NCI-H1930 (cell line): ENCODE measurements around the gene TXNDC15.

ENCODE experiments used
- DNase-seq, 2 experiments: peaks; one replicate each; lab custom pipeline; 2025; lab: John Stamatoyannopoulos, UW

The TXNDC15 gene

DNA sequence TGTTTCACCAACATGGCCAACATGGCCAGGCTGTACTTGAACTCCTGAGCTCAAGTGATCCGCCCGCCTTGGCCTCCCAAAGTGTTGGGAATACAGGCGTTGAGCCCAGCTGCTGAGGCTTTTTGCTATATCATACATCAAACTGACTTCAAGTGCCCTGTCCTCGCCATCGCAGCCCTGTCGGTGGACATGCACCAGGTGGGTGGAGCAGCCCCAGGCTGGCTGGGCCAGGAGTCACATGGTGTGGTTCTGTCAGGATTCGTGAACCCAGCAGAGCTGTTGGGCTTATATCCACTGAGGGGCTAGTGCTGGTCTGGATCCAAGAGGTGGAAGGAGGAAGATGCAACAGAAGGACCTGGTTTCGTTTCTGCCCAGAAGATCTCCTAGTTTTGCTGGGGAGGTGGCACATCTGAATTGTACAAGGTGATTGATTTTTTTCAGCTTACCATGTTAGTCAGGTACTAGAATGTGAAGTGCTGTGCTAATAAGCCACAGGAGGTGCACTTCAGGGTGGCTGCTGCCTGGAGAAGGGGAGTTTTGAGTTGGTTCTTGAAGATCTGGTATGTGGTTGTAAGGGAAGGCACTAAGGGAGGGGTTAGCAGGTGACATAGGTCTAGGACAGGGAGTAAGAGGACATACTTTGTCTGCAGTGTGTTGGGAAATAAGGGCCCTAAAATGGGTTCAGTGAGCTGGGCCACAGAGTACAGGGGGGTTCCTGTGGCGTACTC, 46.8 kb downstream of the TXNDC15 start:
- no peak for DNase-seq

DNA sequence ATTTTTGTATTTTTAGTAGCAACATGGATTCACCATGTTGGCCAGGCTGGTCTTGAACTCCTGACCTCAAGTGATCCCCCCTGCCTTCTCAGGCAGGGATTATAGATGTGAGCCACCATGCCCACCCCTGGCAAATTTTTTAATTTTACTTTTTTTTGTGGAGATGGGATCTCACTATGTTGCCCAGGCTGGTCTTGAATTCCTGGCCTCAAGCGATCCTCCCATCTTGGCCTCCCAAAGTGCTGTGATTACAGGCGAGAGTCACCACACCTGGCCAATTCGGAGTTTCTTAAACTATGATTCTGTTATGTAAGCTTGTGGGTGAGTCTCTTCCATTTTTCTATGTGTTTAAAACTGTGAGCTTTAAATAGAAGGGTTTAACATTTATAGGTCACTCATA, 58.3 kb downstream of the TXNDC15 start:
- DNase-seq, result no peak

DNA sequence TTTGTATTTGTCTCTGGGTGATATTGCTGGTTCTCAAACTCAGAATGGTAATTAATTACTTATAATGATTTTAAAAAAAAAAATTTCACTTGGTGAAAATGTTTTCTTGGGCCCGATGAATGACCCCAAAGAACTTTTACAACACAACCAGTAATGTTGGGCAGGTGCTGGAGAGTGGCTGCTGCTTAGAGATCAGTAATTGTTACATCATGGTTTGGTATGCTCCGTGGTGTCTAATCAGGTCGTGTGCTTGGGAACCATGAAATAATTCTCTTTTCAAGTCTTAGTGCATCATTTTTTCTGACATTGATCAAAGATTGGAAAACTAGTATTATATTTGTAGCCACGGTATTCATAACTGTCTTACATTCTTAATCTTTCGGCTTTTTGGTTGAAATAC, 60.0 kb downstream of the TXNDC15 start:
- DNase-seq, result no peak

- DNase-seq, result no peak
These were observed 61.8 kb downstream of the TXNDC15 start for GRCh38 chr5:134935711-134936602.

GRCh38 chr5:134937526-134937925, 63.4 kb downstream of the TXNDC15 start:
- DNase-seq, result no peak

GRCh38 chr5:134938030-134938429, 63.9 kb downstream of the TXNDC15 start:
- DNase-seq, result no peak

- no peak for DNase-seq
These were observed 65.3 kb downstream of the TXNDC15 start for GRCh38 chr5:134939500-134939899.

GRCh38 chr5:134943547-134943946, 69.4 kb downstream of the TXNDC15 start:
- DNase-seq, result no peak

DNA sequence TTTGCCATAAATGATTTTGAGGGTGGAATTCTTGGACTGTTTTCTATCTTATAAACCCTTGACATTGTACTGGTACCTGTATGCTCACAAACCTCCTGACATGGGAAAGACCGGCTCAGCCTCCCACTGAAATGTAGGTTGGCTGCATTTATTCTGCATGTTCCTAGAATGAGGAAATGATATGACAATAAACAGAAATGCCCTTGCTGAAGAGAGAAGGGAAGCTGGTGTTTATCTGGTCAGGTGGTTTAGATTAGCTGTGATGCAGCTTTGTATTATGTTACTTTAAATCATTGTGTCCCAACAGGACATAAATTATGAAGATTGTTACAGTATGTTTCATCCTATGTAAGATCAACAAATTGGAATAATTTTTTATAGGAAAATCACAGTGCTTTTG, 70.5 kb downstream of the TXNDC15 start:
- no peak for DNase-seq

GRCh38 chr5:134945041-134945440, 70.9 kb downstream of the TXNDC15 start:
- DNase-seq, result no peak

DNA sequence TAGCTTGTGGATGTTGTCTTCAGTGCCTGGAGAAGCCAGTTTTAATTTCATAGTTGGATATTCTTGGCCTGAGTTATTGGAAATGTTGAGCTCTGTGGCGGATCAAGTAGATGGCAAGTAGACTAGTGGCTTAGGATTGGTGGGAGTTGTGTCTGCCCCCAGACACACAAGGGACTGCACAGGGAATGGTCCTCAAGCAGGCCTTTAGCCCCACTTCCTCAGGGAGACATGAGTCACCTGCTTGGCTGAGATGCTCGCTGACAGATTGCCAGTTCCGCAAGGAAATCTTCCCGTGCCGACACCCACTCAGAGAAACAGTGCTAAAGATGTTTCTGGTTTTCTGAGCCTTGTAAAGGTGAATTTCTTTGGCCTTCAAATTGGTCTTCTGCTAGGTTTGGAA, 74.7 kb downstream of the TXNDC15 start:
- DNase-seq, result no peak

- DNase-seq, result no peak
These were observed 75.1 kb downstream of the TXNDC15 start for GRCh38 chr5:134949316-134949715.
